ENCODE measurements around the gene SPSB4.

DNA sequence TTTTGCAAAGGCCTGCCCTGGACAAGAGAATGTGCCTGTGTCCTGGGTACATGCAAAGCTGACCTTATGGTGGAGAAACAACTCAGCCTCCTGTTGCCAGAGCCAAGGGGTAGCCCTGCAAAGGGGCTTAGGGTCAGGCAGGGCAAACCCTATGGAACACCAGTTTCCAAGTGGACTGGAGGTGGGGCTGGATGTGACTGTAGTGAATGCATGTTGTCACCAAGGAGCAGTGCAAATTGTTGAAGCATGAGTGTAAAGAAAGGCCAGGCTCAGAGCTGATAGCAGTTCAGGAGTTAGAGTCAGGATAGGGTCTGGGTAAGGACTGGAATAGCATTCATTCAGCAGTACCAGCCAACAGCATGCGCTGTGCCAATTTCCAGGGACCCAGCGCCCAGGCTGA, 97.6 kb downstream of the SPSB4 start:
- TF ChIP-seq, protein P1, sequence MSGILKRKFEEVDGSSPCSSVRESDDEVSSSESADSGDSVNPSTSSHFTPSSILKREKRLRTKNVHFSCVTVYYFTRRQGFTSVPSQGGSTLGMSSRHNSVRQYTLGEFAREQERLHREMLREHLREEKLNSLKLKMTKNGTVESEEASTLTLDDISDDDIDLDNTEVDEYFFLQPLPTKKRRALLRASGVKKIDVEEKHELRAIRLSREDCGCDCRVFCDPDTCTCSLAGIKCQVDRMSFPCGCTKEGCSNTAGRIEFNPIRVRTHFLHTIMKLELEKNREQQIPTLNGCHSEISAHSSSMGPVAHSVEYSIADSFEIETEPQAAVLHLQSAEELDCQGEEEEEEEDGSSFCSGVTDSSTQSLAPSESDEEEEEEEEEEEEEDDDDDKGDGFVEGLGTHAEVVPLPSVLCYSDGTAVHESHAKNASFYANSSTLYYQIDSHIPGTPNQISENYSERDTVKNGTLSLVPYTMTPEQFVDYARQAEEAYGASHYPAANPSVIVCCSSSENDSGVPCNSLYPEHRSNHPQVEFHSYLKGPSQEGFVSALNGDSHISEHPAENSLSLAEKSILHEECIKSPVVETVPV (CRISPR knock-in tag; IDR thresholded peaks at IDR 0.05) = no peak
- TF ChIP-seq, protein P2, sequence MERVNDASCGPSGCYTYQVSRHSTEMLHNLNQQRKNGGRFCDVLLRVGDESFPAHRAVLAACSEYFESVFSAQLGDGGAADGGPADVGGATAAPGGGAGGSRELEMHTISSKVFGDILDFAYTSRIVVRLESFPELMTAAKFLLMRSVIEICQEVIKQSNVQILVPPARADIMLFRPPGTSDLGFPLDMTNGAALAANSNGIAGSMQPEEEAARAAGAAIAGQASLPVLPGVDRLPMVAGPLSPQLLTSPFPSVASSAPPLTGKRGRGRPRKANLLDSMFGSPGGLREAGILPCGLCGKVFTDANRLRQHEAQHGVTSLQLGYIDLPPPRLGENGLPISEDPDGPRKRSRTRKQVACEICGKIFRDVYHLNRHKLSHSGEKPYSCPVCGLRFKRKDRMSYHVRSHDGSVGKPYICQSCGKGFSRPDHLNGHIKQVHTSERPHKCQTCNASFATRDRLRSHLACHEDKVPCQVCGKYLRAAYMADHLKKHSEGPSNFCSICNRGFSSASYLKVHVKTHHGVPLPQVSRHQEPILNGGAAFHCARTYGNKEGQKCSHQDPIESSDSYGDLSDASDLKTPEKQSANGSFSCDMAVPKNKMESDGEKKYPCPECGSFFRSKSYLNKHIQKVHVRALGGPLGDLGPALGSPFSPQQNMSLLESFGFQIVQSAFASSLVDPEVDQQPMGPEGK (CRISPR knock-in tag; IDR thresholded peaks at IDR 0.05; ENCODE audit: borderline replicate concordance) = no peak
- no peak for TF ChIP-seq ZNF565 (CRISPR knock-in tag; conservative IDR thresholded peaks at IDR 0.05; ENCODE audit: low read depth)
- no peak for TF ChIP-seq CSDC2 (CRISPR knock-in tag; IDR thresholded peaks at IDR 0.05)
- no peak for TF ChIP-seq RARB (CRISPR knock-in tag; IDR thresholded peaks at IDR 0.05)
- no peak for TF ChIP-seq ESRRG (CRISPR knock-in tag; IDR thresholded peaks at IDR 0.05)
